ENCODE results near the gene CCDC127.

Gene CCDC127

DNA sequence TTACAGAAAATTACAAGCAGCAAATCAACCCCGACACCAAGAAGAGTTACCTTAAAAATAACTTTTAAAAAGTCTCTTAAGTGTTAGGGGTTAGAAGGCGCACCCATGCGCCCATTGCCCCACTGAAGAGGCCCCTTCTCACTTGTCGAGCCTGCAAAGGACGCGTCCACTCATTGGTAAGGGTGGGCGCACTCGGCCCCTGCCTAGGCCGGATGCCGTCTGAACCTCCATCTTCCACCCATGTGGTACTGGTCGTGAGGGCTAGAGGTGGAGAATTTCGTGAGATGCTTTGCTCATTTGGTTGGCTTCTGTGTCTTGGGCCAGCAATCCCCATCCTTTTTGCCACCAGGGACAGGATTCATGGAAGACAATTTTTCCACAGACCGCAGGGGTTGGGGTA, 54.1 kb downstream of the CCDC127 start:
- no peak for TF ChIP-seq NFIC (IDR thresholded peaks at IDR 0.05)
- no peak for TF ChIP-seq RAD21 (IDR thresholded peaks at IDR 0.05; ENCODE audit: low read depth)
- no peak for TF ChIP-seq EP300 (IDR thresholded peaks at IDR 0.05; ENCODE audit: borderline replicate concordance)
- TF ChIP-seq, protein P1, sequence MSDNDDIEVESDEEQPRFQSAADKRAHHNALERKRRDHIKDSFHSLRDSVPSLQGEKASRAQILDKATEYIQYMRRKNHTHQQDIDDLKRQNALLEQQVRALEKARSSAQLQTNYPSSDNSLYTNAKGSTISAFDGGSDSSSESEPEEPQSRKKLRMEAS (IDR thresholded peaks at IDR 0.05) = no peak
- no peak for TF ChIP-seq TEAD4 (IDR thresholded peaks at IDR 0.05)
- TF ChIP-seq, protein P2, sequence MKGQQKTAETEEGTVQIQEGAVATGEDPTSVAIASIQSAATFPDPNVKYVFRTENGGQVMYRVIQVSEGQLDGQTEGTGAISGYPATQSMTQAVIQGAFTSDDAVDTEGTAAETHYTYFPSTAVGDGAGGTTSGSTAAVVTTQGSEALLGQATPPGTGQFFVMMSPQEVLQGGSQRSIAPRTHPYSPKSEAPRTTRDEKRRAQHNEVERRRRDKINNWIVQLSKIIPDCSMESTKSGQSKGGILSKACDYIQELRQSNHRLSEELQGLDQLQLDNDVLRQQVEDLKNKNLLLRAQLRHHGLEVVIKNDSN (IDR thresholded peaks at IDR 0.05) = no peak
- no peak for TF ChIP-seq EGR1 (IDR thresholded peaks at IDR 0.05)
- no peak for TF ChIP-seq TAF1 (IDR thresholded peaks at IDR 0.05; ENCODE audit: low read depth)
- TF ChIP-seq ZBTB7A (IDR thresholded peaks at IDR 0.05; ENCODE audit: low read depth) = no peak
- TF ChIP-seq, protein P3, sequence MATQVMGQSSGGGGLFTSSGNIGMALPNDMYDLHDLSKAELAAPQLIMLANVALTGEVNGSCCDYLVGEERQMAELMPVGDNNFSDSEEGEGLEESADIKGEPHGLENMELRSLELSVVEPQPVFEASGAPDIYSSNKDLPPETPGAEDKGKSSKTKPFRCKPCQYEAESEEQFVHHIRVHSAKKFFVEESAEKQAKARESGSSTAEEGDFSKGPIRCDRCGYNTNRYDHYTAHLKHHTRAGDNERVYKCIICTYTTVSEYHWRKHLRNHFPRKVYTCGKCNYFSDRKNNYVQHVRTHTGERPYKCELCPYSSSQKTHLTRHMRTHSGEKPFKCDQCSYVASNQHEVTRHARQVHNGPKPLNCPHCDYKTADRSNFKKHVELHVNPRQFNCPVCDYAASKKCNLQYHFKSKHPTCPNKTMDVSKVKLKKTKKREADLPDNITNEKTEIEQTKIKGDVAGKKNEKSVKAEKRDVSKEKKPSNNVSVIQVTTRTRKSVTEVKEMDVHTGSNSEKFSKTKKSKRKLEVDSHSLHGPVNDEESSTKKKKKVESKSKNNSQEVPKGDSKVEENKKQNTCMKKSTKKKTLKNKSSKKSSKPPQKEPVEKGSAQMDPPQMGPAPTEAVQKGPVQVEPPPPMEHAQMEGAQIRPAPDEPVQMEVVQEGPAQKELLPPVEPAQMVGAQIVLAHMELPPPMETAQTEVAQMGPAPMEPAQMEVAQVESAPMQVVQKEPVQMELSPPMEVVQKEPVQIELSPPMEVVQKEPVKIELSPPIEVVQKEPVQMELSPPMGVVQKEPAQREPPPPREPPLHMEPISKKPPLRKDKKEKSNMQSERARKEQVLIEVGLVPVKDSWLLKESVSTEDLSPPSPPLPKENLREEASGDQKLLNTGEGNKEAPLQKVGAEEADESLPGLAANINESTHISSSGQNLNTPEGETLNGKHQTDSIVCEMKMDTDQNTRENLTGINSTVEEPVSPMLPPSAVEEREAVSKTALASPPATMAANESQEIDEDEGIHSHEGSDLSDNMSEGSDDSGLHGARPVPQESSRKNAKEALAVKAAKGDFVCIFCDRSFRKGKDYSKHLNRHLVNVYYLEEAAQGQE (IDR thresholded peaks at IDR 0.05; ENCODE audit: low read depth) = no peak
- no peak for TF ChIP-seq CREB1 (IDR thresholded peaks at IDR 0.05; ENCODE audit: low read depth)
- TF ChIP-seq CEBPB (IDR thresholded peaks at IDR 0.05) = no peak
- TF ChIP-seq YY1 (IDR thresholded peaks at IDR 0.05; ENCODE audit: low read depth) = no peak
- TF ChIP-seq FOXM1 (IDR thresholded peaks at IDR 0.05; ENCODE audit: borderline replicate concordance, low read depth) = no peak
- no peak for TF ChIP-seq TCF12 (IDR thresholded peaks at IDR 0.05; ENCODE audit: low read depth)

DNA sequence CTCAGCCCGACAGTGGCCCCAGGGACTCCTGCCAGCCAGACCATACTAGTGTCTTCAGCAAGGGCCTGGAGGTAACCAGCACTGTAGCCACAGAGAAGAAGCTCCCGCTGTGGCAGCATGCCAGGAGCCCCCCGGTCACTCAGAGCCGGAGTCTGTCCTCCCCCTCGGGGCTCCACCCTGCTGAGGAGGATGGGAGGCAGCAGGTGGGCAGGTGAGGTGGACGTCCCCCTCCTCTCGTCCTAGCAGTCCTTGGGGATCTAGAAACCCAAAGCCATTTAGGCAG, 54.7 kb downstream of the CCDC127 start:
- TF ChIP-seq TAF1 (IDR thresholded peaks at IDR 0.05; ENCODE audit: low read depth) (no peak), ZBTB7A (IDR thresholded peaks at IDR 0.05; ENCODE audit: low read depth) (no peak), EP300 (IDR thresholded peaks at IDR 0.05; ENCODE audit: borderline replicate concordance) (no peak), NFIC (IDR thresholded peaks at IDR 0.05) (no peak), TEAD4 (IDR thresholded peaks at IDR 0.05) (no peak), EGR1 (IDR thresholded peaks at IDR 0.05) (no peak), FOXM1 (IDR thresholded peaks at IDR 0.05; ENCODE audit: borderline replicate concordance, low read depth) (no peak), CEBPB (IDR thresholded peaks at IDR 0.05) (no peak), YY1 (IDR thresholded peaks at IDR 0.05; ENCODE audit: low read depth) (no peak), CREB1 (IDR thresholded peaks at IDR 0.05; ENCODE audit: low read depth) (no peak), RAD21 (IDR thresholded peaks at IDR 0.05; ENCODE audit: low read depth) (no peak), TCF12 (IDR thresholded peaks at IDR 0.05; ENCODE audit: low read depth) (no peak)
- TF ChIP-seq, protein P2 (IDR thresholded peaks at IDR 0.05) = no peak
- TF ChIP-seq, protein P3 (IDR thresholded peaks at IDR 0.05; ENCODE audit: low read depth) = no peak
- TF ChIP-seq, protein P1 (IDR thresholded peaks at IDR 0.05) = no peak

DNA sequence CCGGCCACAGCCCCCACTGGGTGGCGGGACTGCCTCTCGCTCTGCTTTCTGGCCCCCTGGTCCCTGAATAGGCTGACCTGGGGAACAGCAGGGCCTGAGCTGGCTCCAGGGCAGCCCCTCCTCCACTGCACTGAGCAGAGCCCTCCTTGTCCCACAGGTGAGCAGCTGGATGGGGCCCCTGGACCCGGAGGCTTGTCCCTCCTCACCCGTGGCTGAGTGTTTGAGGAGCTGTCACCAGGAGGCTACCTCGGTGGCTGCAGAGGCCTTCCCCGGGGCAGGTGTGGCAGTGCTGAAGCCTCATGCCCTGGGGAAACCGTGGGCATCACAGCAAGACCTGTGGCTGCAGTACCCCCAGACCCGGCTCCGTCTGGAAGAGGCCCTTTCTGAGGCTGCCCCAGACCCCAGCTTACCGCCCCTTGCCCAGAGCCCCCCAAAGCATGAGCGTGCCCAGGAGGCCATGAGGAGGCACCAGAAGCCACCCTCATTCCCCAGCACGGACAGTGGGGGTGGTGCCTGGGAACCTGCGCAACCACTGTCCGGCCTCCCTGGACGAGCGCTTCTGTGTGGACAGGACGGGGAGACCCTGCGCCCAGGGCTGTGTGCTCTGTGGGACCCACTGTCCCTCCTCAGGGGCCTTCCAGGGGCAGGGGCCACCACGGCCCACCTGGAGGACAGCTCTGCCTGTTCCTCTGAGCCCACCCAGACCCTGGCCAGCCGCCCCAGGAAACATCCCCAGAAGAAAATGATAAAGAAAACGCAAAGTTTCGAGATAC, 55.2 kb downstream of the CCDC127 start:
- TF ChIP-seq, protein P2 (IDR thresholded peaks at IDR 0.05) = no peak
- TF ChIP-seq EGR1 (IDR thresholded peaks at IDR 0.05) (no peak), EP300 (IDR thresholded peaks at IDR 0.05; ENCODE audit: borderline replicate concordance) (no peak), CREB1 (IDR thresholded peaks at IDR 0.05; ENCODE audit: low read depth) (no peak), ZBTB7A (IDR thresholded peaks at IDR 0.05; ENCODE audit: low read depth) (no peak), RAD21 (IDR thresholded peaks at IDR 0.05; ENCODE audit: low read depth) (no peak), YY1 (IDR thresholded peaks at IDR 0.05; ENCODE audit: low read depth) (no peak), CEBPB (IDR thresholded peaks at IDR 0.05) (no peak)

DNA sequence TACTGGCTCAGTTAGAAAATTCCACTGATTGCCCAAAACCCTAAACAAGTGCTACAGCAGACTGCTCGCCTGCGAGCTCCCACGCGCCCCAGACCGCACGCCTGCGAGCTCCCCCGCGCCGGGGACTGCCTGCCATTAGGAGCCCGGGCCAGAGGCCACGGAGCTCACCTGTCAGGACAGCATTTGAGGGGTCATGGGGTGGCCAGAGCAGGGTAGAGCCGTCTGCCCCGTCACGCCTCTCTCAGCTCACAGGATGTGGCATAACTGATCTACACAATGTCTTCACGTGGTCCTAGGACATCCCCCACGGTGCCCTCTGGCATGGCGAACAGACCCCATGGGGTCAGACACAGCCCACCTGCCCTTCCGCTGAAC, 55.8 kb downstream of the CCDC127 start:
- TF ChIP-seq EGR1 (IDR thresholded peaks at IDR 0.05) (no peak), FOXM1 (IDR thresholded peaks at IDR 0.05; ENCODE audit: borderline replicate concordance, low read depth) (no peak), NFIC (IDR thresholded peaks at IDR 0.05) (no peak), YY1 (IDR thresholded peaks at IDR 0.05; ENCODE audit: low read depth) (no peak)
- TF ChIP-seq, protein P1 (IDR thresholded peaks at IDR 0.05) = no peak

DNA sequence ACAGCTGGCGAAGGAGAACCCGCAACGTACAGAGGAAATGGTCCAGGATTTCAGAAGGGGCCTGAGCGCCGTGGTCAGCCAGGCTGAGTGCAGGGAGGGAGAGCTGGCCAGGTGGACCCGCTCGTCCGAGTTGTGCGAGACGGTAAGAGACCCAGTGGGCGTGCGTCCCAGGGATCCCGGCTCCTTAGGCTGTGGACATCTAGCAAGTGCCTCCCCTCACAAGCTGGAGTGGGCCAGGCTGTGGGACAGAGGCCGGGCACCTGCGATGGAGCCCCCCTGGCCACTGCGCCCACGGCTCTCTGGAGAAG, 56.2 kb downstream of the CCDC127 start:
- TF ChIP-seq NFIC (IDR thresholded peaks at IDR 0.05) (no peak), TCF12 (IDR thresholded peaks at IDR 0.05; ENCODE audit: low read depth) (no peak), TAF1 (IDR thresholded peaks at IDR 0.05; ENCODE audit: low read depth) (no peak), CREB1 (IDR thresholded peaks at IDR 0.05; ENCODE audit: low read depth) (no peak), TEAD4 (IDR thresholded peaks at IDR 0.05) (no peak), FOXM1 (IDR thresholded peaks at IDR 0.05; ENCODE audit: borderline replicate concordance, low read depth) (no peak), ZBTB7A (IDR thresholded peaks at IDR 0.05; ENCODE audit: low read depth) (no peak), YY1 (IDR thresholded peaks at IDR 0.05; ENCODE audit: low read depth) (no peak), EP300 (IDR thresholded peaks at IDR 0.05; ENCODE audit: borderline replicate concordance) (no peak)
- TF ChIP-seq, protein P1 (IDR thresholded peaks at IDR 0.05) = no peak
- TF ChIP-seq, protein P3 (IDR thresholded peaks at IDR 0.05; ENCODE audit: low read depth) = no peak
